ENCODE data around the gene PLEKHO2. TPM values are rescaled to one million over a fixed set of nuclear protein-coding genes. Genes with fewer than 3 reads are reported as not detected.

Gene PLEKHO2
- total RNA-seq, 4 donors from 2014 or later = 5.6 to 18.3 (median 7.2) TPM

- intact Hi-C loops (cut with DNase I) = no loop called here
- WGBS, 2 donors = 88 to 90% methylated on average over 4 of the region's 4 CpGs
Measured at GRCh38 chr15:64902863-64903262, 61.1 kb downstream of the PLEKHO2 start.

GRCh38 chr15:64903326-64903950 lies 61.7 kb downstream of the PLEKHO2 start:
- no peak for TF ChIP-seq POLR2A (IDR thresholded peaks at IDR 0.05)
- TF ChIP-seq, protein P1, sequence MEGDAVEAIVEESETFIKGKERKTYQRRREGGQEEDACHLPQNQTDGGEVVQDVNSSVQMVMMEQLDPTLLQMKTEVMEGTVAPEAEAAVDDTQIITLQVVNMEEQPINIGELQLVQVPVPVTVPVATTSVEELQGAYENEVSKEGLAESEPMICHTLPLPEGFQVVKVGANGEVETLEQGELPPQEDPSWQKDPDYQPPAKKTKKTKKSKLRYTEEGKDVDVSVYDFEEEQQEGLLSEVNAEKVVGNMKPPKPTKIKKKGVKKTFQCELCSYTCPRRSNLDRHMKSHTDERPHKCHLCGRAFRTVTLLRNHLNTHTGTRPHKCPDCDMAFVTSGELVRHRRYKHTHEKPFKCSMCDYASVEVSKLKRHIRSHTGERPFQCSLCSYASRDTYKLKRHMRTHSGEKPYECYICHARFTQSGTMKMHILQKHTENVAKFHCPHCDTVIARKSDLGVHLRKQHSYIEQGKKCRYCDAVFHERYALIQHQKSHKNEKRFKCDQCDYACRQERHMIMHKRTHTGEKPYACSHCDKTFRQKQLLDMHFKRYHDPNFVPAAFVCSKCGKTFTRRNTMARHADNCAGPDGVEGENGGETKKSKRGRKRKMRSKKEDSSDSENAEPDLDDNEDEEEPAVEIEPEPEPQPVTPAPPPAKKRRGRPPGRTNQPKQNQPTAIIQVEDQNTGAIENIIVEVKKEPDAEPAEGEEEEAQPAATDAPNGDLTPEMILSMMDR (IDR thresholded peaks at IDR 0.05) = no peak
- Histone ChIP-seq H3K36me3 (no peaks in the 10 kb centered on the region), H3K4me3 (no peak overlapping the region), H3K4me1 (peaks cover 0 to 7% (median 0%) of the 10 kb centered on the region in 3 donors), H3K9me3 (peaks cover 0 to 11% (median 7%) of the 10 kb centered on the region in 3 donors), H3K27ac (no peak overlapping the region), H3K27me3 (no peaks in the 10 kb centered on the region)
- intact Hi-C loops (cut with DNase I) = no loop called here
- DNase-seq = no peak
- 53 to 79% methylated on average over 4 of the region's 4 CpGs for WGBS, 2 donors

More at GRCh38 chr15:64902863-64903262, 61.1 kb downstream of the PLEKHO2 start:
- no peak for DNase-seq
- Histone ChIP-seq H3K36me3 (no peaks in the 10 kb centered on the region), H3K27ac (no peak overlapping the region), H3K4me3 (no peak overlapping the region), H3K27me3 (no peaks in the 10 kb centered on the region), H3K4me1 (peaks cover 0 to 13% (median under 1%) of the 10 kb centered on the region in 3 donors), H3K9me3 (peaks cover 0 to 11% (median 7%) of the 10 kb centered on the region in 3 donors)
- TF ChIP-seq POLR2A (IDR thresholded peaks at IDR 0.05) = no peak
- TF ChIP-seq, protein P1 (IDR thresholded peaks at IDR 0.05) = no peak

- intact Hi-C loops (cut with DNase I) = no loop called here
Measured at GRCh38 chr15:64904189-64904588, 62.5 kb downstream of the PLEKHO2 start.

DNA sequence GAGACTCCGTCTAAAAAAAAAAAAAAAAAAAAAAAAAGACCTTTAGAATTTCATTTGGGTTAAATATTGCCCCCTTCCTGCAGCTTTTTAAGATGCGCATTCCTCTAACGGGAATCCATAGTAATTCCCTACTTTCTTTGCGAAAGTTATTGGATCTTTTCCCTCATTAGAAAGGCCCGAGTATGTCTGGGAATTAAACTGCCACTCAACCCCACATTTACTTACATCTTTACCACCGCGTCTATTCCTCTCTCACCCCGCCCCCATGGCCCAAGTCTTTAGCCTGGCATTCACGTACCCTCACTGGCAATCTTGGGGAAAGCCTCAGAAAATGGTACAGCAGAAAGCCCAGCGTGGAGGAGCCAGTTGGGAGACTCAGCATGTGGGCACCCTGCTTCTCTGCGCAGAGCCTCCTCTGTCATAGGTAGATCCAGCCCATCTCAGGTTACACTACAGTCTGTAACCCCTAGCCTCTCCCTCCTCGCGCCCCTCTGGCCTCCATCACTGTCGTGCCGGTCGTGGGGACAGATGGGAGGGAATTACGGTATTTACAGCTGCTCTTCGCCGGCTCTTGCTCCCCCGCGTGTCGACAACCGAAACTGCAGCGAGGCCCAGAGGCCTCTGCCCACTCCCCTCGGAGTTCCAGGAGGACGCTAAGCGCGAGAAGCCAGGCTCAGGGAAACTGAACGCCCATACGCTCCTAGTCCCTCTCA lies 63.6 kb downstream of the PLEKHO2 start:
- H3K27me3 ChIP-seq = no peaks in the 10 kb centered on the region
- peak overlapping the region in 3 of 4 donors; percentile 21 to 60 (median 35) for H3K4me3 ChIP-seq
- WGBS, 2 donors = 39 to 40% methylated on average over 28 of the region's 30 CpGs
- H3K27ac ChIP-seq = peak overlapping the region in 2 of 4 donors; percentile 46 to 56
- peaks cover 0 to 7% (median 0%) of the 10 kb centered on the region in 3 donors for H3K4me1 ChIP-seq
- no peaks in the 10 kb centered on the region for H3K36me3 ChIP-seq
- TF ChIP-seq POLR2A (IDR thresholded peaks at IDR 0.05) = no peak
- TF ChIP-seq, protein P1 (IDR thresholded peaks at IDR 0.05) = peak; percentile 71 to 84 (median 82)
- intact Hi-C loops (cut with DNase I) = no loop called here
- DNase-seq = peak; percentile 24
- H3K9me3 ChIP-seq = peaks cover 0 to 11% (median 7%) of the 10 kb centered on the region in 3 donors

More at GRCh38 chr15:64904189-64904588, 62.5 kb downstream of the PLEKHO2 start:
- H3K27me3 ChIP-seq = no peaks in the 10 kb centered on the region
- no peaks in the 10 kb centered on the region for H3K36me3 ChIP-seq
- no peak for DNase-seq
- H3K4me1 ChIP-seq = peaks cover 0 to 7% (median 0%) of the 10 kb centered on the region in 3 donors
- TF ChIP-seq, protein P1 (IDR thresholded peaks at IDR 0.05) = no peak
- TF ChIP-seq POLR2A (IDR thresholded peaks at IDR 0.05) = no peak
- peaks cover 0 to 11% (median 7%) of the 10 kb centered on the region in 3 donors for H3K9me3 ChIP-seq
- H3K4me3 ChIP-seq = no peak overlapping the region
- H3K27ac ChIP-seq = no peak overlapping the region
- 90 to 95% methylated on average over 4 of the region's 4 CpGs for WGBS, 2 donors

GRCh38 chr15:64905941-64906340 lies 64.2 kb downstream of the PLEKHO2 start:
- Histone ChIP-seq H3K27me3 (no peaks in the 10 kb centered on the region), H3K27ac (no peak overlapping the region), H3K36me3 (no peaks in the 10 kb centered on the region), H3K4me3 (peak overlapping the region in 1 of 4 donors; percentile 60), H3K4me1 (peaks cover 0 to 10% (median 0%) of the 10 kb centered on the region in 3 donors), H3K9me3 (peaks cover 0 to 7% (median 6%) of the 10 kb centered on the region in 3 donors)
- TF ChIP-seq POLR2A (IDR thresholded peaks at IDR 0.05) = no peak
- TF ChIP-seq, protein P1 (IDR thresholded peaks at IDR 0.05) = no peak
- WGBS, 2 donors = 85 to 95% methylated on average over 8 of the region's 9 CpGs
- no peak for DNase-seq
- intact Hi-C loops (cut with DNase I) = no loop called here

Measured in esophagus squamous epithelium (tissue), 5 donors.